Cardiac fibroblast (primary cell): ENCODE measurements around the gene PRND.

Experiments used
- DNase-seq, 2 donors: peaks; one replicate each; pipeline versions ENCODE4 v3.0.0 to v3.0.0-alpha.2; 2010; ENCODE audit warnings: low read depth in 2 of 2
- H3K4me3 ChIP-seq, 2 donors: replicated peaks in 1 of 2; 1 replicate in 1 of 2; 2 replicates in 1 of 2; pipeline ENCODE4 v1.5.1; 2011; ENCODE audit warnings: low read depth in 2 of 2, low read length in 2 of 2, mild to moderate bottlenecking in 2 of 2, moderate library complexity in 1 of 2
- CTCF ChIP-seq: IDR thresholded peaks from one replicate; pipeline ENCODE4 v1.5.1; 2011; ENCODE audit warnings: low read depth, mild to moderate bottlenecking, low read length, inconsistent platforms

PRND gene

GRCh38 chr20:4773736-4774135, 52.0 kb downstream of the PRND start:
- DNase-seq = no peak
- no peak for TF ChIP-seq CTCF
- no peak overlapping the region for H3K4me3 ChIP-seq

GRCh38 chr20:4774207-4774606, 52.5 kb downstream of the PRND start:
- no peak for DNase-seq
- no peak for TF ChIP-seq CTCF
- H3K4me3 ChIP-seq = no peak overlapping the region

GRCh38 chr20:4775322-4776078, 53.8 kb downstream of the PRND start:
- no peak for TF ChIP-seq CTCF
- H3K4me3 ChIP-seq = no peak overlapping the region
- DNase-seq = no peak

- no peak for TF ChIP-seq CTCF
- DNase-seq = no peak
- H3K4me3 ChIP-seq = no peak overlapping the region
These were observed 54.4 kb downstream of the PRND start for GRCh38 chr20:4776079-4776630.
